ENCODE data around the gene STUM. TPM values are rescaled to one million over a fixed set of nuclear protein-coding genes. Genes with fewer than 3 reads are reported as not detected.
A peak's percentile ranks its signal among the peaks of the same experiment; 100 is the strongest.

STUM gene
- total RNA-seq, 3 donors from 2014 or later: 1.1 to 7.2 (median 2.2) TPM

- Histone ChIP-seq H3K9me3 (no peaks in the 10 kb centered on the region), H3K27me3 (no peaks in the 10 kb centered on the region), H3K4me3 (no peak overlapping the region), H3K27ac (no peak overlapping the region), H3K36me3 (no peaks in the 10 kb centered on the region), H3K4me1 (no peaks in the 10 kb centered on the region)
- no peak for DNase-seq (ENCODE audit: low spot score in 2 of 2)
- no peak for TF ChIP-seq POLR2A (IDR thresholded peaks at IDR 0.05)
- TF ChIP-seq CTCF (IDR thresholded peaks at IDR 0.05): no peak
- TF ChIP-seq POLR2AphosphoS5 (IDR thresholded peaks at IDR 0.05): no peak
- intact Hi-C loops (cut with DNase I; ENCODE audit: low total_unique reads): no loop called here
Observed at GRCh38 chr1:226586116-226586515, 37.6 kb downstream of the STUM start.

GRCh38 chr1:226586650-226587422, 38.3 kb downstream of the STUM start:
- no peak for DNase-seq (ENCODE audit: low spot score in 2 of 2)
- intact Hi-C loops (cut with DNase I; ENCODE audit: low total_unique reads): no loop called here
- no peaks in the 10 kb centered on the region for H3K36me3 ChIP-seq

GRCh38 chr1:226588484-226588883, 39.9 kb downstream of the STUM start:
- H3K4me3 ChIP-seq: no peak overlapping the region
- H3K4me1 ChIP-seq: no peaks in the 10 kb centered on the region
- no peak for DNase-seq (ENCODE audit: low spot score in 2 of 2)
- H3K9me3 ChIP-seq: no peaks in the 10 kb centered on the region
- peak overlapping the region in 1 of 2 donors; percentile 72 for H3K27ac ChIP-seq
- no peaks in the 10 kb centered on the region for H3K27me3 ChIP-seq
- no peak for TF ChIP-seq POLR2AphosphoS5 (IDR thresholded peaks at IDR 0.05)
- no peak for TF ChIP-seq CTCF (IDR thresholded peaks at IDR 0.05)
- TF ChIP-seq POLR2A (IDR thresholded peaks at IDR 0.05): no peak
- no peaks in the 10 kb centered on the region for H3K36me3 ChIP-seq
- intact Hi-C loops (cut with DNase I; ENCODE audit: low total_unique reads): no loop called here

More at GRCh38 chr1:226586650-226587422, 38.3 kb downstream of the STUM start:
- Histone ChIP-seq H3K4me3 (no peak overlapping the region), H3K9me3 (no peaks in the 10 kb centered on the region), H3K4me1 (no peaks in the 10 kb centered on the region), H3K27ac (no peak overlapping the region), H3K27me3 (no peaks in the 10 kb centered on the region)
- TF ChIP-seq CTCF (IDR thresholded peaks at IDR 0.05) (no peak), POLR2AphosphoS5 (IDR thresholded peaks at IDR 0.05) (no peak), POLR2A (IDR thresholded peaks at IDR 0.05) (no peak)

- no peak for TF ChIP-seq POLR2A (IDR thresholded peaks at IDR 0.05)
- Histone ChIP-seq H3K27ac (peak overlapping the region in 1 of 2 donors; percentile 72), H3K36me3 (no peaks in the 10 kb centered on the region), H3K4me3 (no peak overlapping the region), H3K9me3 (no peaks in the 10 kb centered on the region), H3K27me3 (no peaks in the 10 kb centered on the region), H3K4me1 (no peaks in the 10 kb centered on the region)
- intact Hi-C loops (cut with DNase I; ENCODE audit: low total_unique reads): no loop called here
- no peak for DNase-seq (ENCODE audit: low spot score in 2 of 2)
Observed at GRCh38 chr1:226589008-226589733, 40.6 kb downstream of the STUM start.

GRCh38 chr1:226590614-226591013, 42.0 kb downstream of the STUM start:
- H3K4me3 ChIP-seq: no peak overlapping the region
- intact Hi-C loops (cut with DNase I; ENCODE audit: low total_unique reads): no loop called here
- H3K4me1 ChIP-seq: no peaks in the 10 kb centered on the region
- H3K36me3 ChIP-seq: no peaks in the 10 kb centered on the region
- H3K27me3 ChIP-seq: no peaks in the 10 kb centered on the region
- no peak for DNase-seq (ENCODE audit: low spot score in 2 of 2)
- no peaks in the 10 kb centered on the region for H3K9me3 ChIP-seq
- TF ChIP-seq POLR2A (IDR thresholded peaks at IDR 0.05): no peak
- TF ChIP-seq CTCF (IDR thresholded peaks at IDR 0.05): no peak
- no peak for TF ChIP-seq POLR2AphosphoS5 (IDR thresholded peaks at IDR 0.05)
- no peak overlapping the region for H3K27ac ChIP-seq
